Kidney epithelial cell (primary cell): ENCODE measurements around the gene MBD3. TPM values are rescaled to one million over a fixed set of nuclear protein-coding genes. Genes with fewer than 3 reads are reported as not detected.

Source experiments
- DNase-seq: peaks from one replicate; pipeline ENCODE4 v3.0.0-alpha.2; 2010; ENCODE audit warnings: low read depth
- H3K27me3 ChIP-seq: 2 replicates; pipeline ENCODE4 v1.6.0; 2011; ENCODE audit warnings: low read length; ENCODE audit not compliant: control insufficient read depth, insufficient read depth
- H3K36me3 ChIP-seq: 2 replicates; pipeline ENCODE4 v1.5.1; 2011; ENCODE audit warnings: low read length; ENCODE audit not compliant: control insufficient read depth, insufficient read depth
- H3K4me3 ChIP-seq: 2 replicates; pipeline ENCODE4 v1.5.1; 2011; ENCODE audit warnings: low read depth, mild to moderate bottlenecking, control low read depth, low read length
- total RNA-seq: library from RNA; depleted of rRNA; stranded (reverse); fragments of >200 nt; gene quantifications from 2 replicates; pipeline ENCODE4 v1.2.3, GENCODE V29; 2015
- TF ChIP-seq, protein P1 (sequence below): IDR thresholded peaks from 2 replicates; pipeline ENCODE4 v1.5.1; 2011; ENCODE audit warnings: mild to moderate bottlenecking, moderate library complexity, low read length, control low read depth, inconsistent platforms; ENCODE audit not compliant: insufficient read depth, poor library complexity, severe bottlenecking

The MBD3 gene
- total RNA-seq, 1 donor from 2014 or later, result 118 TPM

- Histone ChIP-seq H3K36me3 (peaks cover 3% of the 10 kb centered on the region), H3K4me3 (no peak overlapping the region), H3K27me3 (no peaks in the 10 kb centered on the region)
- no peak for DNase-seq
- TF ChIP-seq, protein P1, sequence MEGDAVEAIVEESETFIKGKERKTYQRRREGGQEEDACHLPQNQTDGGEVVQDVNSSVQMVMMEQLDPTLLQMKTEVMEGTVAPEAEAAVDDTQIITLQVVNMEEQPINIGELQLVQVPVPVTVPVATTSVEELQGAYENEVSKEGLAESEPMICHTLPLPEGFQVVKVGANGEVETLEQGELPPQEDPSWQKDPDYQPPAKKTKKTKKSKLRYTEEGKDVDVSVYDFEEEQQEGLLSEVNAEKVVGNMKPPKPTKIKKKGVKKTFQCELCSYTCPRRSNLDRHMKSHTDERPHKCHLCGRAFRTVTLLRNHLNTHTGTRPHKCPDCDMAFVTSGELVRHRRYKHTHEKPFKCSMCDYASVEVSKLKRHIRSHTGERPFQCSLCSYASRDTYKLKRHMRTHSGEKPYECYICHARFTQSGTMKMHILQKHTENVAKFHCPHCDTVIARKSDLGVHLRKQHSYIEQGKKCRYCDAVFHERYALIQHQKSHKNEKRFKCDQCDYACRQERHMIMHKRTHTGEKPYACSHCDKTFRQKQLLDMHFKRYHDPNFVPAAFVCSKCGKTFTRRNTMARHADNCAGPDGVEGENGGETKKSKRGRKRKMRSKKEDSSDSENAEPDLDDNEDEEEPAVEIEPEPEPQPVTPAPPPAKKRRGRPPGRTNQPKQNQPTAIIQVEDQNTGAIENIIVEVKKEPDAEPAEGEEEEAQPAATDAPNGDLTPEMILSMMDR, result no peak
Measured at GRCh38 chr19:1613146-1613545, 20.5 kb upstream of the MBD3 start.

DNA sequence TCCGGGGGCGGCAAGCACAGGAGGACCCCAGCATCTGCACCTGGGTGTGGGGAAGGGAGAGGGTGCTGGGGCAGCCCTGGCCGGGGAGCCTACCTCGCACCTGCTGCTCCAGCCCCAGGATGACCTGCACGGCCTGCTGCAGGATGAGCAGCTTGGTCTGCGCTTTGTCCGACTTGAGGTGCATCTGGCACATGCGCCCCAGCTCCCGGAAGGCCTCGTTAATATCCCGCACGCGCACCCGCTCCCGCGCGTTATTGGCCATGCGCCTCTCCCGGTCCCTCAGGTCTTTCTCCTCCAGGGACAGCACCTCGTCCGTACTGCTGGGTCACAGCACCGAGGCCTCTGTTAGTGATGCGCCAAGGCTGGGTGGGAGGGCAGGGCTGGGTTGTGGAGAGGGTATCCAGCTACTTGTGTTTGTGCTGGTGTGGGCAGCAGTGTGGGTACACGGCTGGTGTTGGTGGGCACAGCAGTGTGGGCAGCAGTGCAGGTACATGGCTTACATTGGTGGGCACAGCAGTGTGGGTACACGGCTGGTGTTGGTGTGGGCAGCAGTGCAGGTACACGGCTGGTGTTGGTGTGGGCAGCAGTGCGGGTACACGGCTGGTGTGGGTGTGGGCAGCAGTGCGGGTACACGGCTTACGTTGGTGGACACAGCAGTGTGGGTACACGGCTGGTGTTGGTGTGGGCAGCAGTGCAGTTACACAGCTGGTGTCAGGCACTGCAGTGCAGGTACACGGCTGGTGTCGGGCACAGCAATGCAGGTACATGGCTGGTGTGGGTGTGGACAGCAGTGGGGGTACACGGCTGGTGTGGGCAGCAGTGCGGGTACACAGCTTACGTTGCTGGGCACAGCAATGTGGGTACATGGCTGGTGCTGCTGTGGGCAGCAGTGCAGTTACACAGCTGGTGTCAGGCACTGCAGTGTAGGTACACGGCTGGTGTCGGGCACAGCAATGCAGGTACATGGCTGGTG is 19.7 kb upstream of the MBD3 start:
- Histone ChIP-seq H3K36me3 (peaks cover 3% of the 10 kb centered on the region), H3K4me3 (no peak overlapping the region), H3K27me3 (no peaks in the 10 kb centered on the region)
- DNase-seq, result no peak
- TF ChIP-seq, protein P1, result no peak

- Histone ChIP-seq H3K4me3 (no peak overlapping the region), H3K27me3 (no peaks in the 10 kb centered on the region), H3K36me3 (peaks cover 3% of the 10 kb centered on the region)
- DNase-seq, result no peak
- TF ChIP-seq, protein P1, result no peak
Measured at GRCh38 chr19:1611353-1611752, 18.7 kb upstream of the MBD3 start.

DNA sequence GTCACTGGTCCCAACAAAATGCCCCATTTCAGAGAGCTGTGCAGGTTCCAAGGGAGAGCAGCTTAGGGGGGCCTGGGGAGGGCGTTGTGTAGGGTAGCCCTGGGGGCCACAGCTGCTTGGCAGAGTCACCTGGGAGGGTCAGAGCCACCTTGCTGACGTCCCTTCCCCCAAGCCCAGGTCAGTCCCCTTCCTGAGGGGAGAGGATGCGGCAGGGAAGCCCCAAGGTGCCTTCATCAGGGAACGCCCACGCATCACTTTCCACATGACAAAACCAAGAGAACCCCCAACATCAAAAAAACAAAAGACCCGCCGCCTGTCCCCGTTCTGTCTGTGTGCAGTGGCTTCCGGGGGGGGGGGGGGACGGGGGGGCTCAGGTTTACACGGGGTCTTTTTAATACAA is 17.9 kb upstream of the MBD3 start:
- Histone ChIP-seq H3K27me3 (no peaks in the 10 kb centered on the region), H3K36me3 (peaks cover 3% of the 10 kb centered on the region)

DNA sequence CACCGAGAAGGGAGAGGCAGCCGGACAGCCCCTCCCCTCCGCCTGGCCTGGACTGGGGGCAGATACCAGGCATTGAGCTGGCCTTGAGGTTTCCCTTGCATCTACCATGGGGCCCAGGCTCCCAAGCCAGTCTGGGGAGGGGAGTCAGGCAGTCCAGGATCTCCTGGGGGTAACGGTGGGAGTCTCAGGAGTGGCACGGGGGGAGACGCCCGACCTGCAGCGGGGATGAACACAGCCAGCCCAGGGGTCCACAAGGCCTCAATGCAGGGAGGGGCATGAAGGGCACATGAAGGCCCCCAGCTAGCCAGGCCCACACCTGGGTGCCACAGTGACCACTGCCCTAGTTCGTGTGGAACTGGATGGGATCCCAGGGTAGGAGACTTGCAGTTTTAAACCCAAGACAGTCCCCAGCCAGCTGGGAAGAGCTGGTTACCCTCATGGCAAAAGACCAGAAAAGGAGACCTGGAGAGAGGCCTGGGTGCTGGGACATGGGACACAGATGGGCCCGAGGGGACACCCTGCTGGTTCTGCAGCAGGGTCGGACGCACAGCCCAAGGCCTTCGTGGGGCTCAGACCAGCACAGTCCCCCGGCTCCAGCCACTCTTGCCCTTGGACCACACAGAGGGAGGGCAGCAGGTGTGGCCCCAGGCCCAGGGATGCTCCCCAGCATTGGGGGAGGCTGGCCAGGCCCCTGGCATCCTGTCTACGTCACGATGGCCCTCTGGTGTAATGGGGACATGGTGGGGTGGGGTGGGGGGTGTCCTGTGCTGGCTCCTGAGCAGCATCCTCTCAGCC is 17.2 kb upstream of the MBD3 start:
- DNase-seq, result no peak
- TF ChIP-seq, protein P1, result no peak
- Histone ChIP-seq H3K36me3 (peaks cover 3% of the 10 kb centered on the region), H3K27me3 (no peaks in the 10 kb centered on the region), H3K4me3 (no peak overlapping the region)

More for the DNA sequence above, 17.9 kb upstream of the MBD3 start:
- no peak for DNase-seq
- TF ChIP-seq, protein P1, result no peak
- no peak overlapping the region for H3K4me3 ChIP-seq
